Measurements from ENCODE around the gene H2AZ1.
"Not testable (repeated sequence)": the region's sequence is repeated elsewhere in the genome, so short reads cannot be mapped to it uniquely, and the experiment has no call there.

Gene H2AZ1

GRCh38 chr4:99949999-99950912 lies at the start of gene H2AZ1:
Gene H2AZ1, minus strand, starts transcription at chr4:99950275. Its CDS starts 105 bp downstream, at chr4:99950170.
- DNase-seq = peak; percentile 95

GRCh38 chr4:99998062-99998867 lies 48.2 kb upstream of the H2AZ1 start:
- DNase-seq = no peak

- no peak for DNase-seq
Observed at GRCh38 chr4:99991741-99992140, 41.7 kb upstream of the H2AZ1 start.

- DNase-seq = no peak
Observed at GRCh38 chr4:99987681-99988080, 37.6 kb upstream of the H2AZ1 start.

GRCh38 chr4:99986792-99987191 lies 36.7 kb upstream of the H2AZ1 start:
- DNase-seq = no peak

GRCh38 chr4:99983289-99983943 lies 33.3 kb upstream of the H2AZ1 start:
- DNase-seq = no peak

- DNase-seq = no peak
Observed at GRCh38 chr4:99979872-99980271, 29.8 kb upstream of the H2AZ1 start.

GRCh38 chr4:99971453-99972111 lies 21.5 kb upstream of the H2AZ1 start:
- no peak for DNase-seq

GRCh38 chr4:99968330-99968729 lies 18.3 kb upstream of the H2AZ1 start:
- DNase-seq = no peak

GRCh38 chr4:99966692-99967091 lies 16.6 kb upstream of the H2AZ1 start:
- DNase-seq = no peak

- DNase-seq = no peak
Observed at GRCh38 chr4:99965674-99966350, 15.7 kb upstream of the H2AZ1 start.

- DNase-seq = no peak
Observed at GRCh38 chr4:99965173-99965572, 15.1 kb upstream of the H2AZ1 start.

GRCh38 chr4:99961711-99962110 lies 11.6 kb upstream of the H2AZ1 start:
- no peak for DNase-seq

- DNase-seq = no peak
Observed at GRCh38 chr4:99960648-99961047, 10.6 kb upstream of the H2AZ1 start.

- DNase-seq = not testable (repeated sequence)
Observed at GRCh38 chr4:99958207-99958606, 8.1 kb upstream of the H2AZ1 start.

GRCh38 chr4:99950913-99951254 lies 809 bp upstream of the H2AZ1 start:
- no peak for DNase-seq

- peak; percentile 80 for DNase-seq
Observed at GRCh38 chr4:99949034-99949998, 759 bp downstream of the H2AZ1 start.

GRCh38 chr4:99947608-99948007 lies 2.5 kb downstream of the H2AZ1 start:
- no peak for DNase-seq

GRCh38 chr4:99947190-99947578 lies 2.9 kb downstream of the H2AZ1 start:
- no peak for DNase-seq

- peak; percentile 66 for DNase-seq
Observed at GRCh38 chr4:99946356-99947189, 3.5 kb downstream of the H2AZ1 start, which contains the start of gene DNAJB14. Gene DNAJB14, minus strand, starts transcription at chr4:99946618. Its CDS starts 47 bp downstream, at chr4:99946571.

Measured in NK-92 treated with Interleukin-12 subunit alpha and Interleukin-12 subunit beta, amount 100 ng/mL, for 24 hours (cell line).